ENCODE data around the gene TPH1.
"Not testable (repeated sequence)": the region's sequence is repeated elsewhere in the genome, so short reads cannot be mapped to it uniquely, and the experiment has no call there.

Gene TPH1

GRCh38 chr11:18016789-18017188 is 29.3 kb downstream of the TPH1 start:
- DNase-seq: peak; percentile 95

GRCh38 chr11:18014876-18015275 is 31.2 kb downstream of the TPH1 start:
- no peak for DNase-seq

GRCh38 chr11:18013790-18014507 is 32.1 kb downstream of the TPH1 start:
- peak; percentile 36 for DNase-seq

GRCh38 chr11:18012906-18013781 is 32.9 kb downstream of the TPH1 start, which contains the start of gene SERGEF:
TSS of gene SERGEF (minus strand) at chr11:18013047. CDS start at chr11:18013010, 37 bp downstream.
- DNase-seq: peak; percentile 93

DNA sequence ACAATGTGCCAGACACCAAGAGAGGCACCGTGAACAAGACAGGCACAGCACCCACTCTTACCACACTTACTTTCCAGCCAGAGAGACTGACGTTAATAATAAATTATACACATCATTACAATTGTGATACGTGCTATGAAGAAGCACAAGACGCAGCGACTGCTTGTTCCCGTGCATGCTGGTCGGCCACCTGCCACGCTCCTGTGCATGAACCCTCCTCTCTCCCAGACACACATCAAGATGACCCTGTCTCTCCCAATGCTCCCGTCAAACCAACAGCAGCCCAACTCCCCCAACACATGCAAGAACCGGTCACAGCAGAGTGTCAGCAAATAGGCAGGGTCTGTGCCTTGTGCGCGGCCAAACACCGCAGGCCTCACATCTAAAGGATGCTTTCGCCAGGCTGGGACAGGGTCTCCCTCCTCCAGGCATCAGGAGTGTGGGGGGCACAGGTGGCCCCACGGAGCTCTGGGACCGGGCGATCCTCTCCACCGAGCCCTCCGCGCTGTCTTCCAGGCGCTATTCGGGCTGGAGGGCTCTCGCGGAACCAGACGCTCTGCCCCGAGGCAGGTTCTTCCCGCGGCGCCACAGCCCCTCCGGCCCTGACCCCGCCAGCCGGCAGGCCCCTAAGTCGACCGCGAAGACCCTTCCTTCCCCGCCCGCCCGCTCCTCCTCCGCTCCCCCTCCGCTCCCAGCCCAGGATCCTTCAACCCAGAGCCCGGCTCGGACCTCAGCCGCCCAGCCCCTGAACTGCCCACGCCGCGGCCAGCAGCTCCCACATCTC is 33.8 kb downstream of the TPH1 start:
- peak; percentile 38 for DNase-seq

DNA sequence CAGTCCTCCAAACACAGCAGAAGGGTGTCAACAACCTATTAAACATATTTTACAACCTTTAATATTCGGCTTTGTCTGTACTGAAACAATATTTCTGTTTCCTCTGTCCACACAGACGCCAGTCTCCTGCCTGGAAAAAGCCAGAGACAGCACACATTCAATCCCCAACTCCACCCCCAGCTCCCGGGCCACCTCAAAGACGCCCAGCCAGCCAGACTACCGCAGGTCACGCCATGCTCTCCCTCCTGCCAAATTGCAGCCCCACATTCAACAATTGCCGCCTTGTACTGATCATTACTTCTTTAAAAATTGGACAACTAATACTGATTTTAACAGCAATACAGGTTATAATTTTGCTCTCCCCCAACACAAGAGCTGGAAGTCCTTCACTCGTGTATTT is 34.4 kb downstream of the TPH1 start:
- no peak for DNase-seq

DNA sequence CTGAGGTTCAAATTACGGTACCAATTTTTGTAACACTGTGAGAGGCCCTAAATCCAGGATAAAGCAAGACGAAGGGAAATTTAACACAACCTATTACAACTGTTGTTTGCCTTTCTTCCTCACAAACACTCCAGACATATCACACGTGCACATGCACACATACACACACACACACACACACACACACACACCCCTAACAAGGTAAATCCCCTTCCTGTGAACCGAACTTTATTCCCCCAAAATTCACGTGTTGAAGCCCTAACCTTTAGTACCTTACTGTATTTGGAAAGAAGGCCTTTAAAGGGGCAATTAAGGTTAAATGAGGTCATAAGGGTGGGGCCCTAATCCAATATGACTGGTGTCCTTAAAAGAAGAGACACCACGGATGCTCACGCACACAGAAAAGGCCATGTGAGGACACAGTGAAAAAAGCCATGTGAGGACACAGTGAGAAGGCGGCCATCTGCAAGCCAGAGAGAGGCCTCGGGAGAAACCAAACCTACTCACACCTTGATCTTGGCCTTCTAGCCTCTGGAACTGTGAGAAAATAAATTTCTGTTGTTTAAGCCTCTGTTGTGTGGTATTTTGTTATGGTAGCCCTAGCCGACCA is 35.0 kb downstream of the TPH1 start:
- peak; percentile 56 for DNase-seq

DNA sequence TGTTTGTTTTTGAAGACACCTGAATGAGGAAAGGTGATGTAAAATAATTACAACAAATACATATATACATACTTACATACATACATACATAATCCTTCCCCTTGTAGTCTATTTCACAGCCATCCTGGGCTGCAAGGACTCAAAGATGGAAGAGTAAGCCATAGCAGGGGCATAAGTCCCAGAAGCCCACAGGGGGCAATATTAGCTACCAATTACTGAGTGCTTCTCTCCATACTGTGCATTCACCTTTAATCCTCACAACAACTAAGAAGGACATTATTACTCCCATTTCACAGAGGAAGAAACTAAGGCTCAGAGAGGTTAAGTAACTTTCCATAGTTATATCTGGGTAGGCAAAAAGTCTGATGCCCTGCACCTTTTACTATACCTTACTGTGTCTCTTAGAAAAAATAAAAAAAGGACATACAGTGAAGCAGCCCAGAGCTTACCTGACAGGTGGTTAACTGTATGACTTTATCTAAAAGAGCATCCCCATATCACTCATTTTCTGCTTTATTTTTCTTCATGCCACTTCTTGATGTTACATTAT is 35.9 kb downstream of the TPH1 start:
- DNase-seq: peak; percentile 43

DNA sequence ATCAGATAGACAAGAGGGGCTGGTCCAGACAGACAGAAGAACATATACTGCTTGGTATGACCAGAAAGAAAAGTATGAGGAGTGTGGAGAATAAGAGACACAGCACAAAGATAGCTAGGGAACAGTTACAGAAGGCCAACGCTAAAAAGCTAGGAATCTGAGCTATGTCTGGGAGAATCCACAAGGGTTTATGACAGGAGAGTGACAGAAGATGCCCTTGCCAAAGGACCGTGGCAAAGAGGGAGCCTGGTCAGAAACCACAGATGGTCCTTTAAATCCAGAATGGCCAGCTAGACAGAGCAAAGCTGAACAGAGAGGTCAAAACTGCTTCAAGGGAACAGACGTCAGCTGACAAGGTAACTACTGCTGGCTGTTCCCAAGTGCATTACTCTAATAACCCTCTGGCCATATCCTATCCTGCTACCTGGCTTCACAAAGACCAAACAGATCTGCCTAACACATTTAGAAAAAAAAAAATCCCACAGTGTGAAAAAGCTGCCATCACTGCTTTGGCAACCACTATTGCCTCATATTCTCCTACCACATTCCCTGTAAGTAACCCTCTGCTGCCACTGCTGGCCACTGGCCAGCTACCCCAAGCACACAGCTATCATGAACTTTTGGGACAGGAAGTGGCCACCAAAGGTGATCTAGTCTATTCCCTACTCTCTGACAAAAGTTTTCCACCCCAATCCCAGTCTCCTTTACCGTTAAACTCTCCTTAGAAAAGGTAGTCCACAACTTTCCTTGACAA is 40.5 kb downstream of the TPH1 start:
- no peak for DNase-seq

GRCh38 chr11:18001191-18001590 is 44.9 kb downstream of the TPH1 start:
- DNase-seq: no peak

- no peak for DNase-seq
These were observed 45.3 kb downstream of the TPH1 start for GRCh38 chr11:18000760-18001159.

- not testable (repeated sequence) for DNase-seq
These were observed 45.9 kb downstream of the TPH1 start for GRCh38 chr11:18000128-18000527.
